H1 (cell line): ENCODE data around the gene MRPL27. TPM values are rescaled to one million over a fixed set of nuclear protein-coding genes. Genes with fewer than 3 reads are reported as not detected.

ENCODE experiments used
- CTCF ChIA-PET: fragments of 300-600 bp; sonication (Branson Sonifier 250); formaldehyde crosslinking; loops from one replicate; lab custom pipeline; 2021; ENCODE audit not compliant: partially characterized antibody; lab: Charles Lee
- POLR2A ChIA-PET: fragments of 300-600 bp; sonication (Branson Sonifier 250); formaldehyde crosslinking; loops from one replicate; lab custom pipeline; 2021; ENCODE audit warnings: inconsistent platforms; ENCODE audit not compliant: partially characterized antibody; lab: Charles Lee
- DNase-seq, 2 experiments: peaks; one replicate each; pipeline versions ENCODE4 v3.0.0 to v3.0.0-alpha.2; 2010 to 2022; ENCODE audit warnings: low spot score in 2 of 2, low read depth in 1 of 2, mixed read lengths in 1 of 2
- FAIRE-seq: peaks from 2 replicates; lab custom pipeline; 2011; peaks lifted over from hg19 to GRCh38; lab: Jason Lieb, UNC
- H2AFZ ChIP-seq: 2 replicates; pipeline ENCODE4 v1.8.1; 2012; ENCODE audit warnings: low read length, inconsistent platforms
- H2AK5ac ChIP-seq: 2 replicates; pipeline ENCODE4 v1.6.1; 2013; ENCODE audit warnings: low read depth, low read length
- H2BK120ac ChIP-seq: replicated peaks from 2 replicates; pipeline ENCODE3; 2013; ENCODE audit warnings: low read depth, low read length, inconsistent platforms
- H2BK12ac ChIP-seq: 2 replicates; pipeline ENCODE4 v1.6.1; 2013; ENCODE audit warnings: low read depth, low read length
- H2BK15ac ChIP-seq: 2 replicates; pipeline ENCODE4 v1.6.1; 2013; ENCODE audit warnings: low read length
- H2BK20ac ChIP-seq: 2 replicates; pipeline ENCODE4 v1.6.1; 2013; ENCODE audit warnings: low read length
- H2BK5ac ChIP-seq: 2 replicates; pipeline ENCODE4 v1.6.1; 2013; ENCODE audit warnings: low read depth, low read length
- H3K14ac ChIP-seq: 2 replicates; pipeline ENCODE4 v1.6.1; 2013; ENCODE audit warnings: inconsistent platforms; ENCODE audit not compliant: insufficient read length
- H3K18ac ChIP-seq: 2 replicates; pipeline ENCODE4 v1.6.1; 2013; ENCODE audit warnings: low read length; ENCODE audit errors: extremely low read depth
- H3K23ac ChIP-seq: 2 replicates; pipeline ENCODE4 v1.6.1; 2013; ENCODE audit warnings: inconsistent platforms; ENCODE audit not compliant: insufficient read length
- H3K23me2 ChIP-seq: 2 replicates; pipeline ENCODE4 v1.6.1; 2013; ENCODE audit warnings: low read depth, low read length
- H3K27ac ChIP-seq: 2 replicates; pipeline ENCODE4 v1.6.1; 2011; ENCODE audit warnings: low read depth, low read length, inconsistent platforms
- H3K27me3 ChIP-seq, 4 experiments: replicated peaks in 1 of 4; 1 replicate in 1 of 4; 2 replicates in 3 of 4; pipeline versions ENCODE4 v1.6.1 to v1.8.1; 2011 to 2013; ENCODE audit warnings: low read length in 3 of 4, mild to moderate bottlenecking in 3 of 4, inconsistent platforms in 2 of 4, mixed read lengths in 2 of 4, moderate library complexity in 1 of 4; ENCODE audit not compliant: control insufficient read depth in 3 of 4, insufficient read depth in 3 of 4; ENCODE audit errors: extremely low read depth in 1 of 4
- H3K36me3 ChIP-seq, 4 experiments: 2 replicates each; pipeline versions ENCODE4 v1.6.1 to v1.8.1; 2011 to 2013; ENCODE audit warnings: mild to moderate bottlenecking in 4 of 4, low read length in 3 of 4, moderate library complexity in 2 of 4, control low read depth in 1 of 4, inconsistent platforms in 1 of 4; ENCODE audit not compliant: insufficient read depth in 4 of 4, control insufficient read depth in 2 of 4
- H3K4ac ChIP-seq: replicated peaks from 2 replicates; pipeline ENCODE3; 2013; ENCODE audit warnings: low read length, low read depth, mixed read lengths, inconsistent platforms; ENCODE audit not compliant: insufficient read length
- H3K4me1 ChIP-seq, 4 experiments: replicated peaks in 1 of 4; 1 replicate in 1 of 4; 2 replicates in 3 of 4; pipeline versions ENCODE4 v1.6.1 to v1.8.1; 2011 to 2013; ENCODE audit warnings: low read length in 3 of 4, inconsistent platforms in 2 of 4, mixed read lengths in 1 of 4; ENCODE audit not compliant: insufficient read depth in 4 of 4, control insufficient read depth in 3 of 4
- H3K4me2 ChIP-seq, 2 experiments: 2 replicates each; pipeline versions ENCODE4 v1.6.1 to v1.8.1; 2011 to 2013; ENCODE audit warnings: low read depth in 2 of 2, low read length in 2 of 2, control low read depth in 1 of 2, inconsistent platforms in 1 of 2, mild to moderate bottlenecking in 1 of 2; ENCODE audit not compliant: insufficient read depth in 1 of 2
- H3K4me3 ChIP-seq, 4 experiments: fragments of 200-600, 300-600 bp in 1 of 4; sonication (generic), shearing (Covaris generic), sonication (Bioruptor Twin) in 1 of 4; 2 replicates each; pipeline versions ENCODE4 v1.5.1 to v1.8.1; 2011 to 2016; ENCODE audit warnings: low read length in 4 of 4, low read depth in 3 of 4, control low read depth in 2 of 4, inconsistent platforms in 2 of 4, mild to moderate bottlenecking in 2 of 4, mixed read lengths in 1 of 4, moderate library complexity in 1 of 4; ENCODE audit not compliant: insufficient read depth in 2 of 4; ENCODE audit errors: extremely low read depth in 1 of 4
- H3K56ac ChIP-seq: replicated peaks from 2 replicates; pipeline ENCODE3; 2013; ENCODE audit warnings: low read depth, mild to moderate bottlenecking, mixed read lengths, low read length, inconsistent platforms; ENCODE audit not compliant: insufficient read length
- H3K79me1 ChIP-seq: 2 replicates; pipeline ENCODE4 v1.6.1; 2013; ENCODE audit warnings: low read depth, low read length, control low read depth
- H3K79me2 ChIP-seq, 2 experiments: 2 replicates each; pipeline versions ENCODE4 v1.6.1 to v1.8.1; 2012 to 2013; ENCODE audit warnings: low read length in 2 of 2, mild to moderate bottlenecking in 2 of 2, inconsistent platforms in 1 of 2; ENCODE audit not compliant: insufficient read depth in 2 of 2, control insufficient read depth in 1 of 2
- H3K9ac ChIP-seq, 4 experiments: replicated peaks in 1 of 4; 1 replicate in 1 of 4; 2 replicates in 3 of 4; pipeline versions ENCODE4 v1.6.1 to v1.8.1; 2011 to 2013; ENCODE audit warnings: low read depth in 3 of 4, low read length in 3 of 4, control low read depth in 2 of 4, mild to moderate bottlenecking in 2 of 4, moderate library complexity in 2 of 4, inconsistent platforms in 1 of 4; ENCODE audit errors: extremely low read depth in 1 of 4
- H3K9me3 ChIP-seq, 2 experiments: 2 replicates each; pipeline versions ENCODE4 v1.6.1 to v1.8.1; 2012 to 2013; ENCODE audit warnings: mild to moderate bottlenecking in 2 of 2, moderate library complexity in 2 of 2, control low read depth in 1 of 2, inconsistent platforms in 1 of 2, low read depth in 1 of 2, low read length in 1 of 2, mixed read lengths in 1 of 2; ENCODE audit not compliant: insufficient read depth in 2 of 2
- H4K20me1 ChIP-seq, 2 experiments: replicated peaks in 1 of 2; 2 replicates each; pipeline versions ENCODE3 to v1.8.1; 2011 to 2013; ENCODE audit warnings: inconsistent platforms in 2 of 2, low read length in 2 of 2, mild to moderate bottlenecking in 1 of 2; ENCODE audit not compliant: insufficient read depth in 2 of 2, control insufficient read depth in 1 of 2
- H4K5ac ChIP-seq: 2 replicates; pipeline ENCODE4 v1.6.1; 2013; ENCODE audit warnings: low read length, low read depth, mixed read lengths, inconsistent platforms; ENCODE audit not compliant: insufficient read length
- H4K8ac ChIP-seq: 2 replicates; pipeline ENCODE4 v1.8.0; 2013; ENCODE audit warnings: mild to moderate bottlenecking, moderate library complexity, low read length, inconsistent platforms; ENCODE audit not compliant: insufficient read depth; ENCODE audit errors: extremely low read depth
- H4K91ac ChIP-seq: replicated peaks from 2 replicates; pipeline ENCODE3; 2013; ENCODE audit warnings: low read length, mixed read lengths, inconsistent platforms; ENCODE audit not compliant: insufficient read length
- BCL11A ChIP-seq, 2 experiments: IDR thresholded peaks; one replicate each; pipeline ENCODE4 v1.6.1; 2011; ENCODE audit warnings: low read depth in 2 of 2, low read length in 2 of 2, mild to moderate bottlenecking in 2 of 2
- TCF12 ChIP-seq: IDR thresholded peaks from 2 replicates; pipeline ENCODE4 v1.6.1; 2011; ENCODE audit warnings: low read depth, mild to moderate bottlenecking, low read length
- YY1 ChIP-seq: IDR thresholded peaks from 2 replicates; pipeline ENCODE4 v1.6.1; 2011; ENCODE audit warnings: low read depth, mild to moderate bottlenecking, low read length
- WGBS, 2 experiments: shearing (Covaris generic) in 1 of 2; methylation state at CpG; one replicate each; pipeline versions ENCODE4 v1.1.6 to v1.1.7; 2013 to 2015; ENCODE audit warnings: low lambda C conversion rate in 2 of 2, mixed read lengths in 2 of 2, inconsistent platforms in 1 of 2, low coverage in 1 of 2, missing lambda C conversion rate in 1 of 2; ENCODE audit not compliant: insufficient replicate concordance in 2 of 2, insufficient coverage in 1 of 2, insufficient read length in 1 of 2; ENCODE audit errors: extremely low coverage in 1 of 2, missing lambda C conversion rate in 1 of 2; 5-methylcytosine and 5-hydroxymethylcytosine counted together
- polyA plus RNA-seq, 7 experiments: library from polyadenylated mRNA; depleted of rRNA in 3 of 7; stranded (reverse) in 5 of 7; unstranded in 2 of 7; fragments of >200 nt in 5 of 7; fragments of 200-250 nt in 2 of 7; gene quantifications; 1 replicate in 5 of 7; 2 replicates in 1 of 7; 4 replicates in 1 of 7; pipeline versions ENCODE4 v1.2.1 to v1.2.3, GENCODE V29; 2011 to 2013; ENCODE audit warnings: missing spikeins in 2 of 7, mixed read lengths in 2 of 7
- total RNA-seq: library from RNA; stranded (reverse); fragmentation: NEBNext Ultra II Directional; extraction: Animal tissue kit (Norgen Biotek cat#: 25700); gene quantifications from 2 replicates; pipeline ENCODE4 v1.2.1, GENCODE V29; 2021

The MRPL27 gene
- total and polyA plus RNA-seq, 2 of the 8 experiments (the other 6 are each of a cell fraction or from before 2014, with no cell fraction given) = 75.6 to 135 TPM

DNA sequence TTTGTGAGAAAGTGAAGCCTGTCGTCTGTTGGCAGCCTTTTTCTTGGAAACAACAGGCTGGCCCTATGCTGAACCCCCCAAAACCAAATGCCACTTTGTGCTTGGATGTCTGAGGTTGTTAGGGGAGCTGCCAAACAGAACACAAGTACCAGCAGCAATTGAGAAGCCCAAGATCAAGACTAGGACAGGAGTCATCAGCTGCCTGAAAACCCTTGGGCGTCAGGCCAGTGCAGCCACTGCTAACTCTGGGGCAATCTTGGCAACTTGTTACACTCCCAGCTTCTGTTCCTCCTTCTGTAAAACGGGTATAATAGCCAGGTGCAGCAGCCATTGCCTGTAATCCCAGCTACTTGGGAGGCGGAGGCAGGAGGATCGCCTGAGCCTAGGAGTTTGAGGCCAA, 33.6 kb upstream of the MRPL27 start:
- H4K91ac ChIP-seq = no peak overlapping the region
- H4K5ac ChIP-seq = no peak overlapping the region
- no peaks in the 10 kb centered on the region for H3K9me3 ChIP-seq
- H3K4me2 ChIP-seq = no peak overlapping the region
- H2AFZ ChIP-seq = no peak overlapping the region
- FAIRE-seq (no peak), DNase-seq (no peak)
- TF ChIP-seq YY1 (no peak), BCL11A (IDR thresholded peaks at IDR 0.05; ENCODE audit: low read depth in 2 of 2, low read length in 2 of 2) (no peak), TCF12 (no peak)
- H3K27ac ChIP-seq = no peak overlapping the region
- H2BK5ac ChIP-seq = no peak overlapping the region
- H3K36me3 ChIP-seq = no peaks in the 10 kb centered on the region
- H3K4ac ChIP-seq = no peak overlapping the region
- no peaks in the 10 kb centered on the region for H4K20me1 ChIP-seq
- no peak overlapping the region for H3K4me3 ChIP-seq
- no peaks in the 10 kb centered on the region for H3K79me1 ChIP-seq
- H3K4me1 ChIP-seq = peaks cover 0 to 5% (median 0%) of the 10 kb centered on the region in 4 experiments; a peak in 1 of 7 replicates
- H2BK120ac ChIP-seq = no peak overlapping the region
- 85% methylated on average over 5 of the region's 5 CpGs; no CpG with 5 or more reads in 1 of the 2 experiments for WGBS, 2 experiments
- H3K23me2 ChIP-seq = no peaks in the 10 kb centered on the region
- no peak overlapping the region for H3K18ac ChIP-seq
- no peaks in the 10 kb centered on the region; a peak in 2 of 7 replicates for H3K27me3 ChIP-seq
- no peak overlapping the region for H3K14ac ChIP-seq
- H3K79me2 ChIP-seq = no peaks in the 10 kb centered on the region
- no peak overlapping the region for H2BK12ac ChIP-seq
- H2AK5ac ChIP-seq = no peak overlapping the region
- H3K23ac ChIP-seq = no peak overlapping the region
- no peak overlapping the region for H2BK15ac ChIP-seq
- ChIA-PET POLR2A (interaction anchor here (1.0 kb wide), 1 partner anchor 10 kb away, joined by 5 read pairs; no protein-coding TSS in a partner anchor), CTCF (interaction anchor here (5.5 kb wide), 1 partner anchor 9 kb away, joined by 32 read pairs; the partner anchor contains the start of gene LRRC59)
- no peak overlapping the region for H2BK20ac ChIP-seq
- no peak overlapping the region for H4K8ac ChIP-seq
- no peak overlapping the region for H3K9ac ChIP-seq
- no peak overlapping the region for H3K56ac ChIP-seq
